IMR-90 (cell line): ENCODE data around the gene CCND1.
"Not testable (repeated sequence)": the region's sequence is repeated elsewhere in the genome, so short reads cannot be mapped to it uniquely, and the experiment has no call there.

Experiments used
- CEBPB ChIP-seq: IDR thresholded peaks from 2 replicates; pipeline ENCODE4 v1.6.1; 2012; ENCODE audit warnings: low read depth, low read length, improper control_type of control experiment
- FOS ChIP-seq: fragments of 150-350 bp; IDR thresholded peaks from 2 replicates; pipeline ENCODE4 v1.6.1; 2016; ENCODE audit warnings: low read depth, low read length
- POLR2A ChIP-seq: IDR thresholded peaks from 2 replicates; pipeline ENCODE4 v1.6.1; 2012; ENCODE audit warnings: mild to moderate bottlenecking, low read depth, low read length
- RAD21 ChIP-seq: IDR thresholded peaks from 2 replicates; pipeline ENCODE4 v1.6.1; 2012; ENCODE audit warnings: low read length, improper control_type of control experiment
- RFX5 ChIP-seq: IDR thresholded peaks from 2 replicates; pipeline ENCODE4 v1.8.0; 2012; ENCODE audit warnings: low read depth, mild to moderate bottlenecking, low read length, moderate library complexity
- TF ChIP-seq, protein P1 (sequence below): fragments of 150-350 bp; IDR thresholded peaks from 2 replicates; pipeline ENCODE4 v1.6.1; 2017; ENCODE audit warnings: mild to moderate bottlenecking, antibody characterized with exemption, low read length, low read depth
- TF ChIP-seq, protein P2 (sequence below): conservative IDR thresholded peaks from 2 replicates; pipeline ENCODE4 v1.5.1; 2012; ENCODE audit warnings: mild to moderate bottlenecking, low read depth, low read length, improper control_type of control experiment

DNA sequence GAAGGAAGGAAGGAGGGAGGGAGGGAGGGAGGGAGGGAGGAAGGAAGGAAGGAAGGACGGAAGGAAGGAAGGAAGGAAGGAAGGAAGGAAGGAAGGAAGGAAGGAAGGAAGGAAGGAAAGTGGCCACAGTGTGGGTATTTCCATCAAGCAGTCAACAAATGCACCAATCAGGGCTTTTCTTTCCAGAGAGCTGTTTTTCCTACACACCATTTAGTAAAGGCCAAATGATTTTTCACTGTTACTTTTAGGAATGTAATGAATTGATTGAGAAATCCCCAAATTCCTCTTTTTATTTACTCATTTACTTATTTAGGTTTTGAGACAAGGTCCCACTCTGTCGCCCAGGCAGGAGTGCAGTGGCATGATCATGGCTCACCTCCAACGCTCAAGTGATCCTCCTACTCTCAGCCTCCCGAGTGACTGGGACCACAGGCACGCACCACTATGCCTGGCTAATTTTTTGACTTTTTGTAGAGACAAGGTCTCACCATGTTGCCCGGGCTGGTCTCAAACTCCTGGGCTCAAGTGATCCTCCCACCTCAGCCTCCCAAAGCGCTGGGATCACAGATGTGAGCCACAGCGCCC is 18.8 kb upstream of the CCND1 start:
- TF ChIP-seq, protein P1, sequence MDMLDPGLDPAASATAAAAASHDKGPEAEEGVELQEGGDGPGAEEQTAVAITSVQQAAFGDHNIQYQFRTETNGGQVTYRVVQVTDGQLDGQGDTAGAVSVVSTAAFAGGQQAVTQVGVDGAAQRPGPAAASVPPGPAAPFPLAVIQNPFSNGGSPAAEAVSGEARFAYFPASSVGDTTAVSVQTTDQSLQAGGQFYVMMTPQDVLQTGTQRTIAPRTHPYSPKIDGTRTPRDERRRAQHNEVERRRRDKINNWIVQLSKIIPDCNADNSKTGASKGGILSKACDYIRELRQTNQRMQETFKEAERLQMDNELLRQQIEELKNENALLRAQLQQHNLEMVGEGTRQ = not testable (repeated sequence)
- not testable (repeated sequence) for TF ChIP-seq POLR2A, FOS, CEBPB, RFX5, RAD21
- TF ChIP-seq, protein P2, sequence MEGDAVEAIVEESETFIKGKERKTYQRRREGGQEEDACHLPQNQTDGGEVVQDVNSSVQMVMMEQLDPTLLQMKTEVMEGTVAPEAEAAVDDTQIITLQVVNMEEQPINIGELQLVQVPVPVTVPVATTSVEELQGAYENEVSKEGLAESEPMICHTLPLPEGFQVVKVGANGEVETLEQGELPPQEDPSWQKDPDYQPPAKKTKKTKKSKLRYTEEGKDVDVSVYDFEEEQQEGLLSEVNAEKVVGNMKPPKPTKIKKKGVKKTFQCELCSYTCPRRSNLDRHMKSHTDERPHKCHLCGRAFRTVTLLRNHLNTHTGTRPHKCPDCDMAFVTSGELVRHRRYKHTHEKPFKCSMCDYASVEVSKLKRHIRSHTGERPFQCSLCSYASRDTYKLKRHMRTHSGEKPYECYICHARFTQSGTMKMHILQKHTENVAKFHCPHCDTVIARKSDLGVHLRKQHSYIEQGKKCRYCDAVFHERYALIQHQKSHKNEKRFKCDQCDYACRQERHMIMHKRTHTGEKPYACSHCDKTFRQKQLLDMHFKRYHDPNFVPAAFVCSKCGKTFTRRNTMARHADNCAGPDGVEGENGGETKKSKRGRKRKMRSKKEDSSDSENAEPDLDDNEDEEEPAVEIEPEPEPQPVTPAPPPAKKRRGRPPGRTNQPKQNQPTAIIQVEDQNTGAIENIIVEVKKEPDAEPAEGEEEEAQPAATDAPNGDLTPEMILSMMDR = not testable (repeated sequence)
